Natural killer cell (primary cell): ENCODE results near the gene B3GALT6. TPM values are rescaled to one million over a fixed set of nuclear protein-coding genes. Genes with fewer than 3 reads are reported as not detected.

Source experiments
- ATAC-seq, 3 donors: fragments of 150-1000 bp in 2 of 3; fragments of 200-7000 bp in 1 of 3; cut with Tn5 transposase; 1 replicate in 1 of 3; 2 replicates in 2 of 3; pipeline ENCODE4 v1.10.0; 2021; ENCODE audit warnings: mild to moderate bottlenecking in 2 of 3, moderate library complexity in 2 of 3
- DNase-seq, 2 donors: peaks; one replicate each; pipeline versions ENCODE4 v3.0.0 to v3.0.0-alpha.2; 2013 to 2021; ENCODE audit warnings: mixed read lengths in 1 of 2
- H3K27ac ChIP-seq: one replicate; pipeline ENCODE4 v1.5.1; 2013; ENCODE audit warnings: mild to moderate bottlenecking, low read length
- H3K27me3 ChIP-seq: one replicate; pipeline ENCODE4 v1.6.1; 2013; ENCODE audit warnings: low read length; ENCODE audit not compliant: control insufficient read depth, insufficient read depth
- H3K36me3 ChIP-seq: one replicate; pipeline ENCODE4 v1.6.1; 2013; ENCODE audit warnings: low read length; ENCODE audit not compliant: control insufficient read depth, insufficient read depth
- H3K4me1 ChIP-seq: one replicate; pipeline ENCODE4 v1.6.1; 2013; ENCODE audit warnings: low read length; ENCODE audit not compliant: control insufficient read depth, insufficient read depth
- H3K4me3 ChIP-seq: one replicate; pipeline ENCODE4 v1.5.1; 2013; ENCODE audit warnings: low read length
- H3K9me3 ChIP-seq: one replicate; pipeline ENCODE4 v1.6.1; 2013; ENCODE audit warnings: low read length; ENCODE audit not compliant: control insufficient read depth, insufficient read depth
- H3K27ac Mint-ChIP-seq, 2 donors: one replicate each; pipeline ENCODE4 v1.8.0; 2022; ENCODE audit warnings: mild to moderate bottlenecking in 2 of 2, mixed read lengths in 2 of 2, moderate library complexity in 1 of 2
- H3K27me3 Mint-ChIP-seq, 2 donors: one replicate each; pipeline ENCODE4 v1.8.0; 2022; ENCODE audit warnings: low read depth in 2 of 2, mixed read lengths in 2 of 2
- H3K36me3 Mint-ChIP-seq: one replicate; pipeline ENCODE4 v1.8.0; 2022; ENCODE audit warnings: mixed read lengths
- H3K4me1 Mint-ChIP-seq, 2 donors: one replicate each; pipeline ENCODE4 v1.8.0; 2022; ENCODE audit warnings: mixed read lengths in 2 of 2
- H3K4me3 Mint-ChIP-seq: one replicate; pipeline ENCODE4 v1.8.0; 2022; ENCODE audit warnings: mild to moderate bottlenecking, moderate library complexity, mixed read lengths
- H3K9me3 Mint-ChIP-seq, 2 donors: one replicate each; pipeline ENCODE4 v1.8.0; 2022; ENCODE audit warnings: mixed read lengths in 2 of 2
- WGBS: methylation state at CpG from one replicate; pipeline ENCODE4 v1.1.7; 2013; ENCODE audit warnings: missing lambda C conversion rate; ENCODE audit not compliant: insufficient coverage; 5-methylcytosine and 5-hydroxymethylcytosine counted together
- intact Hi-C: fragments of 100-400 bp; cut with micrococcal nuclease; formaldehyde crosslinking; loops from one replicate; pipeline ENCODE4 v1.14.2; 2022
- total RNA-seq, 4 donors: library from RNA; stranded (reverse); fragments of 120-200 nt in 1 of 4; gene quantifications; one replicate each; pipeline versions ENCODE4 v1.2.3 to v1.2.4, GENCODE V29; 2013 to 2022
- TF ChIP-seq, protein P1 (sequence below): fragments of 200-600 bp; IDR thresholded peaks from one replicate; pipeline ENCODE4 v1.8.0; 2022; ENCODE audit warnings: antibody characterized with exemption

Gene B3GALT6
- total RNA-seq, 3 donors from 2014 or later (not counting 1 experiment from before 2014, with no cell fraction given) = 13.7 to 16.5 (median 16.3) TPM

GRCh38 chr1:1226566-1227362 is 5.3 kb upstream of the B3GALT6 start:
- Mint-ChIP-seq H3K36me3 (no peaks in the 10 kb centered on the region), H3K27me3 (no peaks in the 10 kb centered on the region), H3K9me3 (no peaks in the 10 kb centered on the region), H3K4me3 (no peak overlapping the region), H3K27ac (no peak overlapping the region), H3K4me1 (peaks cover 33 to 49% of the 10 kb centered on the region in 2 donors)
- no peaks in the 10 kb centered on the region for H3K9me3 ChIP-seq
- ATAC-seq = no peak
- no peak for DNase-seq
- intact Hi-C loops = no loop called here
- no peak overlapping the region for H3K4me3 ChIP-seq
- TF ChIP-seq, protein P1, sequence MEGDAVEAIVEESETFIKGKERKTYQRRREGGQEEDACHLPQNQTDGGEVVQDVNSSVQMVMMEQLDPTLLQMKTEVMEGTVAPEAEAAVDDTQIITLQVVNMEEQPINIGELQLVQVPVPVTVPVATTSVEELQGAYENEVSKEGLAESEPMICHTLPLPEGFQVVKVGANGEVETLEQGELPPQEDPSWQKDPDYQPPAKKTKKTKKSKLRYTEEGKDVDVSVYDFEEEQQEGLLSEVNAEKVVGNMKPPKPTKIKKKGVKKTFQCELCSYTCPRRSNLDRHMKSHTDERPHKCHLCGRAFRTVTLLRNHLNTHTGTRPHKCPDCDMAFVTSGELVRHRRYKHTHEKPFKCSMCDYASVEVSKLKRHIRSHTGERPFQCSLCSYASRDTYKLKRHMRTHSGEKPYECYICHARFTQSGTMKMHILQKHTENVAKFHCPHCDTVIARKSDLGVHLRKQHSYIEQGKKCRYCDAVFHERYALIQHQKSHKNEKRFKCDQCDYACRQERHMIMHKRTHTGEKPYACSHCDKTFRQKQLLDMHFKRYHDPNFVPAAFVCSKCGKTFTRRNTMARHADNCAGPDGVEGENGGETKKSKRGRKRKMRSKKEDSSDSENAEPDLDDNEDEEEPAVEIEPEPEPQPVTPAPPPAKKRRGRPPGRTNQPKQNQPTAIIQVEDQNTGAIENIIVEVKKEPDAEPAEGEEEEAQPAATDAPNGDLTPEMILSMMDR = no peak
- peaks cover 61% of the 10 kb centered on the region for H3K36me3 ChIP-seq
- no peak overlapping the region for H3K27ac ChIP-seq
- WGBS = 92% methylated on average over 44 of the region's 44 CpGs
- peaks cover 57% of the 10 kb centered on the region for H3K4me1 ChIP-seq
- no peaks in the 10 kb centered on the region for H3K27me3 ChIP-seq

DNA sequence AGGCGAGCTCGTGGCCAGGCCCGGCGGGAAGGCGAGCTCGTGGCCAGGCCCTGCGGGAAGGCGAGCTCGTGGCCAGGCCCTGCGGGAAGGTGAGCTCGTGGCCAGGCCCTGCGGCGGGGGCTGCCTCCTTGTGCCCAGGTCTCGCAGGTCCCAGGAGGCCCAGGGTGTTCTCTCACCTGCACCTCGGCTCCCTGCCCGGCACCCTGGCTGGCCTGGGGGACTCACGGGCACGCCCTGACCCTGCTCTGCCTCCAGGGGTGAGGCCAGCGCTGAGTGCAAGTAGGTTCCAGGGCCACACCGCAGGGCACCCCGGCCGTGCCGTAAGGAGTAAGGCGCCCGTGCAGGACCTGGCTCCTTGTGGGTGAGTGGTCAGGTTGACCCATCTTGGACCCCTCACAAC is 4.7 kb upstream of the B3GALT6 start:
- no peak overlapping the region for H3K4me3 ChIP-seq
- WGBS = 91% methylated on average over 25 of the region's 25 CpGs
- H3K36me3 ChIP-seq = peaks cover 61% of the 10 kb centered on the region
- no peak overlapping the region for H3K4me3 Mint-ChIP-seq
- peaks cover 51% of the 10 kb centered on the region for H3K4me1 ChIP-seq
- H3K27me3 Mint-ChIP-seq = no peaks in the 10 kb centered on the region
- H3K9me3 Mint-ChIP-seq = no peaks in the 10 kb centered on the region
- H3K36me3 Mint-ChIP-seq = no peaks in the 10 kb centered on the region
- H3K4me1 Mint-ChIP-seq = peaks cover 29 to 43% of the 10 kb centered on the region in 2 donors
- H3K27me3 ChIP-seq = no peaks in the 10 kb centered on the region
- TF ChIP-seq, protein P1 = no peak
- no peak overlapping the region for H3K27ac ChIP-seq
- no peak for ATAC-seq
- H3K27ac Mint-ChIP-seq = no peak overlapping the region
- no peaks in the 10 kb centered on the region for H3K9me3 ChIP-seq
- intact Hi-C loops = no loop called here
- DNase-seq = no peak

DNA sequence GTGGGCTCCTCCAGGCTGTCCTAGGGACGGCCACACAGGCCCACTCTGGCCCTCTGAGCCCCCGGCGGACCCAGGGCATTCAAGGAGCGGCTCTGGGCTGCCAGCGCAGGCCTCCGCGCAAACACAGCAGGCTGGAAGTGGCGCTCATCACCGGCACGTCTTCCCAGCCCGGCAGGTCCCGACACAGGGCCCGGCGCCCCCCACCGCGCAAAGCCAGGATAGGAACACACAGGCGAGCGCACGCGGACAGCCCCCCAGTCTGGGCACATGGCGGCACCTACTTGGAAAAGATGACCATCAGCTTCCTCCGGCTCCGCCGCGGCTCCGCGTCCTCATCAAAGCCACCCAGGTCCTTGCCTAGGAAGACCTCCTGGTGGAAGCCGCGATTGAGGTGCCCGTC is 3.9 kb upstream of the B3GALT6 start:
- Mint-ChIP-seq H3K27ac (no peak overlapping the region), H3K9me3 (no peaks in the 10 kb centered on the region), H3K4me1 (peaks cover 21 to 35% of the 10 kb centered on the region in 2 donors), H3K27me3 (no peaks in the 10 kb centered on the region), H3K36me3 (no peaks in the 10 kb centered on the region), H3K4me3 (no peak overlapping the region)
- TF ChIP-seq, protein P1 = no peak
- H3K9me3 ChIP-seq = no peaks in the 10 kb centered on the region
- H3K36me3 ChIP-seq = peaks cover 53% of the 10 kb centered on the region
- no peak overlapping the region for H3K27ac ChIP-seq
- DNase-seq = no peak
- WGBS = 95% methylated on average over 30 of the region's 30 CpGs
- H3K27me3 ChIP-seq = no peaks in the 10 kb centered on the region
- no peak overlapping the region for H3K4me3 ChIP-seq
- H3K4me1 ChIP-seq = peaks cover 47% of the 10 kb centered on the region
- no peak for ATAC-seq
- intact Hi-C loops = no loop called here
